ENCODE data around the gene SMYD1. TPM values are rescaled to one million over a fixed set of nuclear protein-coding genes. Genes with fewer than 3 reads are reported as not detected.

Gene SMYD1
- total RNA-seq, 1 donor from 2014 or later: not detected

GRCh38 chr2:88129313-88129959, 61.8 kb downstream of the SMYD1 start:
- TF ChIP-seq, protein P1, sequence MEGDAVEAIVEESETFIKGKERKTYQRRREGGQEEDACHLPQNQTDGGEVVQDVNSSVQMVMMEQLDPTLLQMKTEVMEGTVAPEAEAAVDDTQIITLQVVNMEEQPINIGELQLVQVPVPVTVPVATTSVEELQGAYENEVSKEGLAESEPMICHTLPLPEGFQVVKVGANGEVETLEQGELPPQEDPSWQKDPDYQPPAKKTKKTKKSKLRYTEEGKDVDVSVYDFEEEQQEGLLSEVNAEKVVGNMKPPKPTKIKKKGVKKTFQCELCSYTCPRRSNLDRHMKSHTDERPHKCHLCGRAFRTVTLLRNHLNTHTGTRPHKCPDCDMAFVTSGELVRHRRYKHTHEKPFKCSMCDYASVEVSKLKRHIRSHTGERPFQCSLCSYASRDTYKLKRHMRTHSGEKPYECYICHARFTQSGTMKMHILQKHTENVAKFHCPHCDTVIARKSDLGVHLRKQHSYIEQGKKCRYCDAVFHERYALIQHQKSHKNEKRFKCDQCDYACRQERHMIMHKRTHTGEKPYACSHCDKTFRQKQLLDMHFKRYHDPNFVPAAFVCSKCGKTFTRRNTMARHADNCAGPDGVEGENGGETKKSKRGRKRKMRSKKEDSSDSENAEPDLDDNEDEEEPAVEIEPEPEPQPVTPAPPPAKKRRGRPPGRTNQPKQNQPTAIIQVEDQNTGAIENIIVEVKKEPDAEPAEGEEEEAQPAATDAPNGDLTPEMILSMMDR (conservative IDR thresholded peaks at IDR 0.05; ENCODE audit: low read depth, low read length): no peak
- DNase-seq (ENCODE audit: low read depth): no peak
- no peak overlapping the region for H3K4me3 ChIP-seq (ENCODE audit: low read depth, low read length)

DNA sequence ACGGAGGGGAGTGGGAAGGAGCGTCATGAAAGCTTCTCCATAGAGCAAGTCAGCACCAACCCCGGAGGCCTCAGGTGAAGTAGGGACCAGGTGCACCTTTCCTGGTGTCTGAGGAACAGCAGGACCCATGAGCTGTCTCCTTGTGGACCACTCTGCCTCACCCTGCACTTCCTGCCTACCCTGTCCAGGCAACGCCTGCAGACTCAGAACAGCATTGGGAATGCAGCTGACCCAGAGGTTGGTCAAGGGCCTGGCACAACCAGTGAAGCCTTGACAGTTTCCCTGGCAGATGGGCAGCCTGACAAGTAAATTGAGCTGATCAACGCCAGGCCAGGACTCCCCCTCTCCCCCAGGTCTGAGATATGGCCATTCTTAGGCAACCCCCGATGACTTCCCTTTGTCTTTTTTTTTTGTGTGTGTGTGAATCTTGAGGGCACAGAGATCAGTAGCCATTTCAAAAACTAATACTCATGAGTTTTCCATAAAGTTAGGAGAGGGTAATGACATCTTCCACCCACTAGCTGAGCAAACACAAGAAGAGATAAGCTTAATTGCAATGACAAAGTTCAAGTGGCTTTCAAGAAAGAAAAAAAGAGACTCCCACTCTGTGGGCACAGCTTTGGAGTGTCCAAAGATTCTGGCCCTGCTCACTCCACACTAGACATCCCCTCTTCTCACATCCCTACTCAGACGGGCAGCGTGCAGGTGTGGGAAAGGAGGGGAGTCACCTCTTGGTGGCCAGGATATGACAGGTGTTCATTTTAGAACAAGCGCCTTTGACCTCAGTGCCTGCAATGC, 63.8 kb downstream of the SMYD1 start:
- H3K4me3 ChIP-seq (ENCODE audit: low read depth, low read length): no peak overlapping the region
- no peak for DNase-seq (ENCODE audit: low read depth)
- TF ChIP-seq, protein P1 (conservative IDR thresholded peaks at IDR 0.05; ENCODE audit: low read depth, low read length): no peak

DNA sequence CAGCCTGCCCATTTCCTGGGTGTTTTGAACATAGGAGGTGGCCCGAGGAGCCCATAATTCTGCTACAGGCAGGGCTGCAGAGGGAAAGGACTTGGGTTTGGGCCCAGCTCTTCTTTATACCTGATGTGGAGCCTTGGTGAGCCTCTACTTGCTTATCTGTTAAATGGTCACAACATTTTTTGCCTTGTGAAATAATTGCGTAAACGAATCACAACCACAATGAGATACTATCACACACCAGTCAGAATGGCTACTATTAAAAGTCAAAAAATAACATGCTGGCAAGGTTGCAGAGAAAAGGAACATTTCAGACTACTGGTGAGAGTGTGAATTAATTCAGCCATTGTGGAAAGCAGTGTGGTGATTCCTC, 64.4 kb downstream of the SMYD1 start:
- TF ChIP-seq, protein P1 (conservative IDR thresholded peaks at IDR 0.05; ENCODE audit: low read depth, low read length): no peak
- H3K4me3 ChIP-seq (ENCODE audit: low read depth, low read length): no peak overlapping the region
- no peak for DNase-seq (ENCODE audit: low read depth)

- TF ChIP-seq, protein P1 (conservative IDR thresholded peaks at IDR 0.05; ENCODE audit: low read depth, low read length): no peak
- DNase-seq (ENCODE audit: low read depth): no peak
- H3K4me3 ChIP-seq (ENCODE audit: low read depth, low read length): no peak overlapping the region
Observed at GRCh38 chr2:88133875-88134274, 66.2 kb downstream of the SMYD1 start.

GRCh38 chr2:88136817-88137216, 69.2 kb downstream of the SMYD1 start:
- TF ChIP-seq, protein P1 (conservative IDR thresholded peaks at IDR 0.05; ENCODE audit: low read depth, low read length): no peak
- no peak overlapping the region for H3K4me3 ChIP-seq (ENCODE audit: low read depth, low read length)
- no peak for DNase-seq (ENCODE audit: low read depth)

DNA sequence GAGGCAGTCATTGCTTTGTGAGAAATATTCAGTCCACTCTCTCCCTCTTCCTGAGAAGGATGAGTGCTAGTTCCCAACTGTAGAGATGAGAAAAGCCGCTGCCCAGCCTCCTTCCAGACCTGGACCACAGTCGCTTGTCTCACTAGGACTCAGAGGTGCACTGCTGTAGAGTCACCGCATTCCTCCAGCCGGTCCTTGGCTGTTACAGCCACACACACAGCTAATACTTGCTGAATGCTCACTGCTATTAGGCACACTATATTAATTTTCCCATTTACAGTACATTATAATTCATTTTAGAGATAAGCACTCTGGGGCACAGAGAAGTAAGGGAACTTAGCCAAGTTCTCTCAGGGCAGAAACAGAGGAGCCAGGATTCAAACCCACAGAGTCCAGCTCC, 70.2 kb downstream of the SMYD1 start:
- DNase-seq (ENCODE audit: low read depth): no peak
- TF ChIP-seq, protein P1 (conservative IDR thresholded peaks at IDR 0.05; ENCODE audit: low read depth, low read length): no peak
- H3K4me3 ChIP-seq (ENCODE audit: low read depth, low read length): no peak overlapping the region
